ENCODE measurements around the gene KHDRBS2.

KHDRBS2 gene

DNA sequence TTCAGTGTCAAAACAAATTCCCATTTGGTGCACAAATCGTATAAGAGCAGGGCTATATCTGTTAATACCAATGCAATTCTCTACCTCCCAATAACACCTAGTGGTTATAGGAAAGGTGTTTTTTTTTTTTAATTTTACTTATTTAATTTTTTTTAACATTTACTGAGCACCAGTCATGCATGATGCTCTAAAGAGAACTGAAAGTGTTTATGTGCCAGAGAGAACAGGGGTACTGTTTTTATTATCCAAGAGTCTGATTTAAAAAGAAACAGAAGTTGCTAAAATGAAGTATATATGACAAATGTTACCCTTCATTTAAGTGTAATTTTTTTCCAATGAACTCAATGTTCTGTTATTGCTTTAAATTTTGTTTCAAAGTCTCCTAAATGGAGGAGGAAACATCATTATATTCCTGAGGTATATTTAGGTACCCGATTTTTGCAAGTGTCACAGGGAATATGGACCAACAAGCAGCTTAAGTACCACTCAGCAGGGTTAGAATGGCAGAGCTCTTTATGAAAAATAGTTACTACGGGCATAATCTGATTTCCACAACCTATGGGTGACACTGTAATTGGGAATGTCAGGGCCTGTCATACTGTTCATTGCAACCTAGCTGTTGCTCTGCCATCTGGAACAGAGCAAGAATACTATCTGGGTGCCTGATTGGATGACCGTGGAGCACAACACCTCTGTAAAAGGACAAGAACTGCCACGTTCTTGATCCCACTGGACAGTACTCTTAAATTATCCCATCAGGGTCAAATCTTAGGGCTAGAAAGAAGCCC is 195.4 kb downstream of the KHDRBS2 start:
- no peaks in the 10 kb centered on the region for H3K4me1 ChIP-seq (ENCODE audit: control insufficient read depth, insufficient read depth, low read length)
- DNase-seq (ENCODE audit: low read depth): no peak
- no peak overlapping the region for H3K4me3 ChIP-seq (ENCODE audit: low read length)
- no peaks in the 10 kb centered on the region for H3K9me3 ChIP-seq (ENCODE audit: control insufficient read depth, low read length)
- H3K36me3 ChIP-seq (ENCODE audit: control insufficient read depth, insufficient read depth, low read length, severe bottlenecking): no peaks in the 10 kb centered on the region
- H3K9ac ChIP-seq (ENCODE audit: low read length): no peak overlapping the region
- H3K27me3 ChIP-seq (replicated peaks; ENCODE audit: control insufficient read depth, insufficient read depth, low read length): no peaks in the 10 kb centered on the region

DNA sequence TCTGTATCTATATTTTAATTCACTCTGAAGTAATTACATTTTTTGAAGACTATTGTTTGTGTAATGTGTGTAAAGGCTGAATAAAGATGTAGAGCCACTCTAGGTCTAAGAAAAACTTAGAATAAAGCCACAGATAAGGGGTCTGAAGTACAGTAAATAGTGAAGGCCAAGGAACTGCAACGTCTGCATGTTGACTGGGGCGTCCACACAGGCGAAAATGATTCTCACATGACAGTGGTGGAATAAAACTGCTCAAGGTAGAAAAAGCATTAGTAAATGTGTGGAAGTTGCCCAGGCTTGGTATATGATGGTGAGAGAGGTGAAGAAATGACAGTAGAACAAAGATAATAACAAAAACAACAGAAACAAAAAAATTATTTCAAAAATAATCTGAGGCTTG is 196.2 kb downstream of the KHDRBS2 start:
- Histone ChIP-seq H3K36me3 (ENCODE audit: control insufficient read depth, insufficient read depth, low read length, severe bottlenecking) (no peaks in the 10 kb centered on the region), H3K9ac (ENCODE audit: low read length) (no peak overlapping the region), H3K9me3 (ENCODE audit: control insufficient read depth, low read length) (no peaks in the 10 kb centered on the region), H3K4me3 (ENCODE audit: low read length) (no peak overlapping the region), H3K27me3 (replicated peaks; ENCODE audit: control insufficient read depth, insufficient read depth, low read length) (no peaks in the 10 kb centered on the region), H3K4me1 (ENCODE audit: control insufficient read depth, insufficient read depth, low read length) (no peaks in the 10 kb centered on the region)
- DNase-seq (ENCODE audit: low read depth): no peak

DNA sequence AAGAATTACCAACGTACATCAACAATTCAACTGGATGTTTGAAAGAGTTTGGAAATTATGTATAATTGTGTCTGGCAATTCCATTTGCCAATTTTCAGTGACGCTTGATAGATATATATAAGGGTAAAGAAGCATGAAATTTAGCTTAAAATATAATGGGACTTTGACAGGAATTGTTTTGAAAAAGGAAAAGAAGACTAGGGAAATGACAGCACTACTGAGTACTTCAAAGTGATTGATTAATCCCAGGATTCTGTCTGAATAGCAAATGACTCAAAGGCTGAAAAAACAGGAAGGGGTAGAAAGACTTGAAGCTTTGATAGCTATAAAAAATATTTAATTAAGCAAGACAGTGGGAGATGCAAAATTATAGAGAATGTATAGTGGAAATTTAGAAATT is 200.0 kb downstream of the KHDRBS2 start:
- Histone ChIP-seq H3K27me3 (replicated peaks; ENCODE audit: control insufficient read depth, insufficient read depth, low read length) (no peaks in the 10 kb centered on the region), H3K4me1 (ENCODE audit: control insufficient read depth, insufficient read depth, low read length) (no peaks in the 10 kb centered on the region), H3K9me3 (ENCODE audit: control insufficient read depth, low read length) (no peaks in the 10 kb centered on the region), H3K9ac (ENCODE audit: low read length) (no peak overlapping the region), H3K4me3 (ENCODE audit: low read length) (no peak overlapping the region), H3K36me3 (ENCODE audit: control insufficient read depth, insufficient read depth, low read length, severe bottlenecking) (no peaks in the 10 kb centered on the region)
- no peak for DNase-seq (ENCODE audit: low read depth)

DNA sequence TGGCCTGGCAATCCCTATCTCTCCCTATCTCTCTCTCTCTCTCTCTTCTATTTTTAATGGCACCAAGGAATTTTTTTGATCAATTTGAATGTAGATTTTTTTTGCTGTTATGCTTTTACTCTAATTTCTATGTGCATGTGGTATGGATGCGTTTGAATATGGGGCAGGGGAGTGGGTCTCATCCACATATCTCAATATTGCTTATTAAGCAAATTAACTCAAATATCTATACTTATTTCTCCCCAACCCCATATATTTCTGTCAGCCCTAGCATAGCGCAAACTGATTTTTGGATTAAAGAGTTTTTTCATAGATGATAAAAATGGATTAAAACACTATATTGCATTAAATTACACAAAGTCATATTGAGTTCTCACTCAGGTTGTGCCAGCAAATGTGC is 210.2 kb downstream of the KHDRBS2 start:
- no peaks in the 10 kb centered on the region for H3K27me3 ChIP-seq (replicated peaks; ENCODE audit: control insufficient read depth, insufficient read depth, low read length)
- no peak overlapping the region for H3K9ac ChIP-seq (ENCODE audit: low read length)
- H3K4me1 ChIP-seq (ENCODE audit: control insufficient read depth, insufficient read depth, low read length): no peaks in the 10 kb centered on the region
- no peak for DNase-seq (ENCODE audit: low read depth)
- H3K4me3 ChIP-seq (ENCODE audit: low read length): no peak overlapping the region
- peaks cover 4% of the 10 kb centered on the region for H3K9me3 ChIP-seq (ENCODE audit: control insufficient read depth, low read length)
- H3K36me3 ChIP-seq (ENCODE audit: control insufficient read depth, insufficient read depth, low read length, severe bottlenecking): no peaks in the 10 kb centered on the region

DNA sequence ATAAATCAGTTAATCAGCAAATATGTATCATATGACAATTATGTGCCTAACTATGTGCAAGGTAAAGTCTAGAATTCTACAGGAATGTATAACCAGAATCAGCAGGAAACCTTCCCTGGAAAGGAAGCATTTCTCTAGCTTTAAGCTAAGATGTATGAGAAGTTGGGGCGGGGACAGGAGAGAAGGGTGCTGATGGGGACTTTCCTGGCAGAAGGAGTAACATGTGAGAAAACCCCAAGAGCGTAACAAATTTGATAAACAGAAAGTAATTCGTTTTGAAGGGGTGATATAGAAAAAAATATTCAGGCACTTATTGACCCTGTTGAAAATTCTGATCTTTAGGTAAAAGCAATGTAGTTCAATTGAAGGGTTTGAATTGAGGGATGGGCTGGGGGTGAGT is 226.1 kb downstream of the KHDRBS2 start:
- Histone ChIP-seq H3K4me3 (ENCODE audit: low read length) (no peak overlapping the region), H3K4me1 (ENCODE audit: control insufficient read depth, insufficient read depth, low read length) (no peaks in the 10 kb centered on the region)
- DNase-seq (ENCODE audit: low read depth): no peak

DNA sequence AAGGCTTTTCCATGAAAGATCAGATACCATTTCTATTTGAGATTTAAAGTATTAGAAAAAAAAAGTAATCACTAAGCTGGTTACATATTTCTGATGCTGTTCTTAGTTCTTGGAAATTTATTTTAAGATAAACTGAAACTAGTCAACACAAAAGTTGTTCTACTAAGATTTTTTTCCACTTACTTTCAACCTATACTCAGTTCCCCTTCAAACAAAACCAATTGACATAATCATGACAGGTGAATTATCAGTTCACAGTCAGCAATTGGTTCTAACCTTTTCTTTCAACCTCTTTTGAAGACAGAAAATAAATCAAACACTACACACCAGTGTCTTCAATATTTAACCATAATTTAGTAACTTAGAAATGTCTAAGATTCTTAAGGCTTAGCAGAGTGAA is 228.7 kb downstream of the KHDRBS2 start:
- H3K4me1 ChIP-seq (ENCODE audit: control insufficient read depth, insufficient read depth, low read length): no peaks in the 10 kb centered on the region
- DNase-seq (ENCODE audit: low read depth): no peak
- H3K4me3 ChIP-seq (ENCODE audit: low read length): no peak overlapping the region
- no peak overlapping the region for H3K9ac ChIP-seq (ENCODE audit: low read length)
- H3K9me3 ChIP-seq (ENCODE audit: control insufficient read depth, low read length): no peaks in the 10 kb centered on the region
- no peaks in the 10 kb centered on the region for H3K27me3 ChIP-seq (replicated peaks; ENCODE audit: control insufficient read depth, insufficient read depth, low read length)
- H3K36me3 ChIP-seq (ENCODE audit: control insufficient read depth, insufficient read depth, low read length, severe bottlenecking): no peaks in the 10 kb centered on the region

More for the DNA sequence above, 226.1 kb downstream of the KHDRBS2 start:
- Histone ChIP-seq H3K9ac (ENCODE audit: low read length) (no peak overlapping the region), H3K27me3 (replicated peaks; ENCODE audit: control insufficient read depth, insufficient read depth, low read length) (no peaks in the 10 kb centered on the region), H3K9me3 (ENCODE audit: control insufficient read depth, low read length) (no peaks in the 10 kb centered on the region), H3K36me3 (ENCODE audit: control insufficient read depth, insufficient read depth, low read length, severe bottlenecking) (no peaks in the 10 kb centered on the region)

DNA sequence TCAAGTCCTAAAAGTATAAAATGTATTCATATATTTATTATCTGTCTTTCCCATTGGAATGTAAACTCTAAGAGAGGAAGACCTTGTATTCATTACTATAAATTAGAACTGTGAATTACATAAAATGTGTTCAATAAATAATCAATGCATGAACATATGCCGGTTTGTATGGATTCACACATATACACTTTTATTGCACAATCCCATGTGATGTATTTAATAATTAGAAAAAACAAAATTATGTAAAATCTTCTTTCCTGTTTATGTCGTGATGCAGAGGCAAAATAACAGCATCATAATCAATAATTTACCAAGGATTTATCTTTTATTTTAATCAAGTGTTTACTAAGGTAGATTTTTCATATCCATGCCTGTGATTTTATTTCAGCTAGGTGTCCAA is 240.5 kb downstream of the KHDRBS2 start:
- H3K27me3 ChIP-seq (replicated peaks; ENCODE audit: control insufficient read depth, insufficient read depth, low read length): no peaks in the 10 kb centered on the region
- no peaks in the 10 kb centered on the region for H3K36me3 ChIP-seq (ENCODE audit: control insufficient read depth, insufficient read depth, low read length, severe bottlenecking)
- no peak overlapping the region for H3K9ac ChIP-seq (ENCODE audit: low read length)
- no peak overlapping the region for H3K4me3 ChIP-seq (ENCODE audit: low read length)
- H3K4me1 ChIP-seq (ENCODE audit: control insufficient read depth, insufficient read depth, low read length): no peaks in the 10 kb centered on the region
- H3K9me3 ChIP-seq (ENCODE audit: control insufficient read depth, low read length): peaks cover 2% of the 10 kb centered on the region
- no peak for DNase-seq (ENCODE audit: low read depth)

DNA sequence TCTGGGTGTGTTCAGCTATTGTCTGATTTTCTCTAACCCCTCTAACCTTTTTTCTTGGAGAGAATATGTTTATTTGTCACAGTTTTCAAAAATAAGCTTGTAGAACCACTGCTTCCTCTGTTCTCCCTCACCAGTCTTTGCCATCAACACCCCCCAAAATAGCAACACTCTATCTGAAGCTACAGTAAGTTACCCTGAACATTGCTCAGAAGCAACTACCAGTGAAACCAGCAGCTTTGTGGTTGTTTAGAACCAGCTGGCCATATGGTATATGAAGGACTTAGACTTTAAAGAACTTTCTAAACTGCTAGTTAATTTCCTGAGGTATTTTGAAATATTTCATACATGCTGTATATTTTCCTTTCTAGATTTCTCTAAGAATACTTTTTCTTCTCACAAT is 242.9 kb downstream of the KHDRBS2 start:
- Histone ChIP-seq H3K27me3 (replicated peaks; ENCODE audit: control insufficient read depth, insufficient read depth, low read length) (no peaks in the 10 kb centered on the region), H3K4me1 (ENCODE audit: control insufficient read depth, insufficient read depth, low read length) (no peaks in the 10 kb centered on the region), H3K36me3 (ENCODE audit: control insufficient read depth, insufficient read depth, low read length, severe bottlenecking) (no peaks in the 10 kb centered on the region), H3K4me3 (ENCODE audit: low read length) (no peak overlapping the region), H3K9me3 (ENCODE audit: control insufficient read depth, low read length) (peaks cover 2% of the 10 kb centered on the region), H3K9ac (ENCODE audit: low read length) (no peak overlapping the region)
- DNase-seq (ENCODE audit: low read depth): no peak

DNA sequence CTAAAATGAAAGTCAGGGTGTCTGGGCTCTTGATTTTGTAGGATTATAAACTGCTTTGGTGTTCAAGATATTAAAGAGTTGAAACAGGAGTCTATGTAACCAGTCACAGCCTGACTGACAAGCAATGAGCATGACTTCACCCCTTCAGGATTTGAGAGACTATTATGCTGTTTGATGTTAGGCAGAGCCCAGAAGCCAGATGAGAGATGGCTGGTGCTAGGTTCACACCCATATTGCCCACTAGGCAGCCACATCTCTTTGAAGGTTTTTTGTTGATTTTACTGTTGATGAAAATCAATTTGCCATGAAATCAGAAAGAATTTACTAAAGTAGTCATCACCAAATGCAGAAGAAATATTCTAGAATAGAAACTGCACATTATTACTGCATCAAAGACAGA is 243.6 kb downstream of the KHDRBS2 start:
- no peak for DNase-seq (ENCODE audit: low read depth)
- Histone ChIP-seq H3K9ac (ENCODE audit: low read length) (no peak overlapping the region), H3K4me3 (ENCODE audit: low read length) (no peak overlapping the region), H3K36me3 (ENCODE audit: control insufficient read depth, insufficient read depth, low read length, severe bottlenecking) (no peaks in the 10 kb centered on the region), H3K4me1 (ENCODE audit: control insufficient read depth, insufficient read depth, low read length) (no peaks in the 10 kb centered on the region), H3K9me3 (ENCODE audit: control insufficient read depth, low read length) (peaks cover 2% of the 10 kb centered on the region), H3K27me3 (replicated peaks; ENCODE audit: control insufficient read depth, insufficient read depth, low read length) (no peaks in the 10 kb centered on the region)

DNA sequence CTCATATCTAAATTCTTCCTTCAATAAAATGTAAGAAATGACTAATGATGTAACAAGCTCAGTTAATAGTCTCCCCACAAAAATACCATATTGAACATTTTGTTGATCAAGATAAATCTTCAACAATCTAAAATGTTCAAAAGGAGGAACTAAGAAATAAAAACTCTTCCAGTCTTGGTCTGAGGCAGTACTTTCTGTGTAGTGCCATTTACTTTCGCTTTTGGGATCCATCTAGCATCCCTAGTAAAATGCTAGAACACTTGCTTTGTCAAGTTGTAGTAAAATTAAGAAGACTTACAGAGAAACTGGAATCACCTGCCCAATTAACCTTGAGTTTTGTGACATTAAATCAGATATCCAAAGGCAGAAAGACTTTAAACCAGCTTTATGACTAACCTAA is 246.4 kb downstream of the KHDRBS2 start:
- H3K36me3 ChIP-seq (ENCODE audit: control insufficient read depth, insufficient read depth, low read length, severe bottlenecking): no peaks in the 10 kb centered on the region
- no peak for DNase-seq (ENCODE audit: low read depth)
- no peaks in the 10 kb centered on the region for H3K9me3 ChIP-seq (ENCODE audit: control insufficient read depth, low read length)
- no peak overlapping the region for H3K4me3 ChIP-seq (ENCODE audit: low read length)
- no peaks in the 10 kb centered on the region for H3K4me1 ChIP-seq (ENCODE audit: control insufficient read depth, insufficient read depth, low read length)
- no peak overlapping the region for H3K9ac ChIP-seq (ENCODE audit: low read length)
- no peaks in the 10 kb centered on the region for H3K27me3 ChIP-seq (replicated peaks; ENCODE audit: control insufficient read depth, insufficient read depth, low read length)

DNA sequence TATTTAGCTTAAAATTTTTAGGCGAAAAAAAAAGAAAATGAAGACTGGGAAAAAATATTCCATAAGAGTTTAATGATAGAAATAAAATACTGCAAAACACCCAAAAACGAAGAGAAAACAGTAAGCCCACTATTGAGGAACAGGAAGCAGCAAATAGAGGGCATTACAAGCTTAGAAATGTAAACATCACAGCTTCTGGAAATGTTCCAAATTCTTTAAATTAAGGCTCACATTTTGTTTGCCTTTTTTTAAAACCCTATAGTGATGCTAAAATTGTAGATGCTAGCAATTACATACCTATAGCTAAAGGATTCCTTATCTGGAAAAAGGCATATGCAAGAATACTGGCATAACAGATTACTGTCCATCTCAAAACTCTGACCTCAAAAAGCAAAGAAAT is 248.6 kb downstream of the KHDRBS2 start:
- H3K9ac ChIP-seq (ENCODE audit: low read length): no peak overlapping the region
- no peaks in the 10 kb centered on the region for H3K36me3 ChIP-seq (ENCODE audit: control insufficient read depth, insufficient read depth, low read length, severe bottlenecking)
- H3K27me3 ChIP-seq (replicated peaks; ENCODE audit: control insufficient read depth, insufficient read depth, low read length): no peaks in the 10 kb centered on the region
- H3K4me1 ChIP-seq (ENCODE audit: control insufficient read depth, insufficient read depth, low read length): no peaks in the 10 kb centered on the region
- H3K4me3 ChIP-seq (ENCODE audit: low read length): no peak overlapping the region
- DNase-seq (ENCODE audit: low read depth): no peak
- peaks cover 4% of the 10 kb centered on the region for H3K9me3 ChIP-seq (ENCODE audit: control insufficient read depth, low read length)

DNA sequence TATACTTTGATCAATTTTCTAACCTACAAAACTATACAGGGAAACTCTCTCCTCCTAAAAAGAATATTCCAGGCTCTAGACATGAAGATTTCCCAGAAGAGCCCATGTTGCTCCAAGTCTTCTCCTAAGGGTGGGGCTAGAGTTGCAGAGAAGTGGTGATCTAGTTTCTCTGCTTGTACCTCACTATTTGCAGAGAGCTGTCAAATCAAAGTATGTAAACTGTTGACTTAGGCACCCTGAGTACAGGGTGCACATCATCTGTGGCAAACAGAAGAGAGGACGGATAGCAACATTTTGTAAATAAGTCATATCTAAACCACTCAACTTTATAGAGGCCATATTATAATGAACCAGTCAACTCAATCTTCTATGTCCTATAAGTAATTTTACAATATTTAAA is 250.1 kb downstream of the KHDRBS2 start:
- DNase-seq (ENCODE audit: low read depth): no peak
- Histone ChIP-seq H3K4me1 (ENCODE audit: control insufficient read depth, insufficient read depth, low read length) (no peaks in the 10 kb centered on the region), H3K9me3 (ENCODE audit: control insufficient read depth, low read length) (peaks cover 4% of the 10 kb centered on the region), H3K4me3 (ENCODE audit: low read length) (no peak overlapping the region), H3K27me3 (replicated peaks; ENCODE audit: control insufficient read depth, insufficient read depth, low read length) (no peaks in the 10 kb centered on the region), H3K9ac (ENCODE audit: low read length) (no peak overlapping the region), H3K36me3 (ENCODE audit: control insufficient read depth, insufficient read depth, low read length, severe bottlenecking) (no peaks in the 10 kb centered on the region)

Measured in adipocyte (in vitro differentiated cells).